GM18498 (cell line): ENCODE data around the gene CDC14A.

Experiments
- ATAC-seq: cut with Tn5 transposase; IDR thresholded peaks from one replicate; pipeline ENCODE4 v1.9.1; 2021; ENCODE audit warnings: mild to moderate bottlenecking, moderate library complexity; ENCODE audit not compliant: unreplicated experiment

CDC14A gene

DNA sequence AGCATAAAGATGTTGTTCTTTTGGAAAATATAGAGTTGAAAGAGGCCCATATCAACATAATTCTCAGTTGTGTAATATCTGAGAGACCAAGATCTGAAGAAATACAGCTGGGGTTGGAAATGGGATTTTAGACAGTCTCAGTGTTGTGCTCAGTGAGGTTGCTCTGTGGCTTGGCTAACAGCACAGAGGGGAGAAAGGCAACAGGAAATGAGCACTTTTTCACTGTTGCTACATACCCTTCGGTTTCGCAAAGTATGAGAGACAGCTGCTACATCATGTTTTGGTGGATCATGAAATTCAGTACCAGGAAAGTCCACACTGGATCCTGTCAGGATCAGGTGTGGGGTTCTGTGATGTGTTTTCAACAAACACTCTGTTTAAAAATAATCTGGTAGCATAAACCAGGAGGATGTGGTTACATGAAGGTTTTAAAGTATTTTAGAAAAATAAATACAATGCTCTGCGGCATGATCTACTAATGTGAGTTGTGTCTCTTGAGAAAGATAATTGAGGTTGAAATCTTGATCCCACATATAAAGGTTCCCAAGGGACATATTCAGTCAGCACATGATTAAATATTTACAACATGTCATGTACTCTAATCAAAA is 178.7 kb downstream of the CDC14A start:
- peak; percentile 91 for ATAC-seq

DNA sequence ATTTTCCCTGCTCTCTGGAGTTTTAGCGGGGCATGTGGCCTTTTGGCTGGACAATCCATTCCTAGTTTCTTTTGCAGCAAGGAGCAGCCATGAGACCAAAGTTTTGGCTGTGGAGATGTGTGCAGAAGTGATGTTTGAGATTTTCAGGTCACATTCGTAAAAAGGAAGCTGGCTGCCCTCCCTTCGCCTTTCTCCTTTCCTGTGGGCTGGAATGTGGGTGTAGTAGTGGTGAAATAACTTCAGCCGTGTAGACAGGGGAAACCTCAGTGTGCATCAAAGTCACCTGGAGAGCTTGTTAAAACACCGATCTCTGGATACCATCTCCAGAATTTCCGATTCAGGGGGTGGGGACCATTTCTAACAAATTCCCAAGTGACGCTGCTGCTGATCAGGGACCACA is 180.3 kb downstream of the CDC14A start:
- no peak for ATAC-seq

DNA sequence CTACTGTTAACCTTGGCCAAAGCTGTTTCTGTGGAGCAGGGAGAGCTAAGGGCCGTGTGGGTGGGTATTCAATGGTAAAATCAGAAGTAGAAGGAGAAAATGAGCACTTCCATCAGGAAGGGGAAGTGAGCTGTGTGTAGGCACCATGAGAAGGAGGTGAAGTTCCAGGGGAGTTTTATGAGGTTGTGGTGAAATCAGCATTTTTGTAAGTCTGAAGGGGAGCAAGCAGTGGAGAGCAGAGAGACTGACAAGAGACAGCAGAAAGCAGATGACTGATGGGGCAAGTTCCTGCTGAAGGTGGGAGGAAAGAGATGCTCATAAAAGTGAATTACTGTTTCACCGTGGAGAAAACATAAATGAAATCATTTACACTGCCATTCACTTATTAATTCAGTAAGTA is 183.0 kb downstream of the CDC14A start:
- no peak for ATAC-seq

DNA sequence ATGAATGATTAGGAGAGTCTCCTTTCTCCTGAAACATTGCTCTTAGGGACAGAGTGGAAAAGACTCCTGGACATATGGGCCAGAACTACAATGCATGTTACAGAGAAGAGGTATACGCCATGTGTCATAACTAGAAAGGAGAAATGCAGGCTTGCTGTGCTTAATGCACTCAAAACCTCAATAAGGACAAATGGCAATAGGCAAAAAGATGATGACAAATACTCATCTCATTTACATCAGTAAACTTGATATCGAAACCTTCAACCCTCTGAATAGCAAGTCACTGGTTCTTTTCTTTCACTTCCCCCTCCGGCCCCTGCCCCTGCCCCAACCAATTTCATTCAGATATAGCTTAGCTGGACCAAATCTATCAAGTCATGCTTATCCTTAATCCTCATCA is 183.7 kb downstream of the CDC14A start:
- ATAC-seq: peak; percentile 83

DNA sequence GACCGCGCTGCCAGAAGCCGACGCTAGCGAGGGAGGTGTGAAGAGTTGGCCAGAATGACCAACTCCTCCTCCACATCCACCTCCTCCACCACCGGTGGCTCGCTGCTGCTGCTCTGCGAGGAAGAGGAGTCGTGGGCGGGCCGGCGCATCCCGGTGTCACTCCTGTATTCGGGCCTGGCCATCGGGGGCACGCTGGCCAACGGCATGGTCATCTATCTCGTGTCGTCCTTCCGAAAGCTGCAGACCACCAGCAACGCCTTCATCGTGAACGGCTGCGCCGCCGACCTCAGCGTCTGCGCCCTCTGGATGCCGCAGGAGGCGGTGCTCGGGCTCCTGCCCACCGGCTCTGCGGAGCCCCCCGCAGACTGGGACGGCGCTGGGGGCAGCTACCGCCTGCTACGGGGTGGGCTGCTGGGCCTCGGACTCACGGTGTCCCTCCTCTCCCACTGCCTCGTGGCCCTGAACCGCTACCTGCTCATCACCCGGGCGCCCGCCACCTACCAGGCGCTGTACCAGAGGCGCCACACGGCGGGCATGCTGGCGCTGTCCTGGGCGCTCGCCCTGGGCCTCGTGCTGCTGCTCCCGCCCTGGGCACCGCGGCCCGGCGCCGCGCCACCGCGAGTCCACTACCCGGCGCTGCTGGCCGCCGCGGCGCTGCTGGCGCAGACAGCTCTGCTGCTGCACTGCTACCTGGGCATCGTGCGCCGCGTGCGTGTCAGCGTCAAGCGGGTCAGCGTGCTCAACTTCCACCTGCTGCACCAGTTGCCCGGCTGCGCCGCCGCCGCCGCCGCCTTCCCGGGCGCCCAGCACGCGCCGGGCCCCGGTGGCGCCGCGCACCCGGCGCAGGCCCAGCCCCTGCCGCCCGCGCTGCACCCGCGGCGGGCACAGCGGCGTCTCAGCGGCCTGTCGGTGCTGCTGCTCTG is 186.9 kb downstream of the CDC14A start:
- ATAC-seq: peak; percentile 27

DNA sequence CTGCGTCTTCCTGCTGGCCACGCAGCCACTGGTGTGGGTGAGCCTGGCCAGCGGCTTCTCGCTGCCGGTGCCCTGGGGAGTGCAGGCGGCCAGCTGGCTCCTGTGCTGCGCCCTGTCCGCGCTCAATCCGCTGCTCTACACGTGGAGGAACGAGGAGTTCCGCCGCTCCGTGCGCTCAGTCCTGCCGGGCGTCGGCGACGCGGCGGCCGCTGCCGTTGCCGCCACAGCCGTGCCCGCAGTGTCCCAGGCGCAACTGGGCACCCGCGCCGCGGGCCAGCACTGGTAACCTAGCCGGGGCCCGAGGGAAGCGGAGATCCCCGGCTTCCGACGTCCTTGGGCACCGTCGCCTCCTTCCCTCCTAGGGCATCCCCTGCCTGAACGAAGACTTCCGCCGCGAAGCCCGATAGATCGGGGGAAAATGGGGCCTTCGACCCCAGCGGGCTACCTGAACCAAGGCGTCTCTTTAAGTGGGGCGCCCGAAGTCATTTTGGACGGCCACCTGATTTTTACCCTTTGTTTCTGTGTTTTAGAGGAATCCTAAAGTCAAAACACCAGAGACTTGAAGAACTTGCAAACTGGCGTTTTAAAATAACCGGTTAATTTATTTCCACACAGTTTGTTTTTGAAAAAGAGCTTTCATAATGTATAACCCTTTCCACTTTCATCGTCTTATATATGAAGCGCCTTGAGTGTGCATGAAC is 187.7 kb downstream of the CDC14A start:
- peak; percentile 13 for ATAC-seq

DNA sequence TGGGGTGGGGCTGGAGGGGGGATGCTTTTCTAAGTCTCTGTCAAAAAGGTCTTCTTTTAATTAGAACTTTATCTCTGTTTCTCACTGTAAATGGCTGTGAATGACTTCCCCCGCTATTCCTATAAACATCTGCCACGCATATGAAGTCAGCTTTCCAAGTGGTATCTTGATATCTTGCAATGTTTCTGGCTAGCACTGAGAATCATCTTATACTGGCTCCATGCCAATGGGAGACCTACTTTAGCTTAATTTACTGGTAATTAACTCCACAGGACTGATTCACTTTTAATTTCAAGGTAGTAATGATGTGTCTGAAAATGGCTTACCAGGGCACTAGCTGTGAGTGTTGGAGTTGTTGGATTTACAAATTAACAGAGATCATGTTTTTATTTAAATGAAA is 190.0 kb downstream of the CDC14A start:
- ATAC-seq: no peak

DNA sequence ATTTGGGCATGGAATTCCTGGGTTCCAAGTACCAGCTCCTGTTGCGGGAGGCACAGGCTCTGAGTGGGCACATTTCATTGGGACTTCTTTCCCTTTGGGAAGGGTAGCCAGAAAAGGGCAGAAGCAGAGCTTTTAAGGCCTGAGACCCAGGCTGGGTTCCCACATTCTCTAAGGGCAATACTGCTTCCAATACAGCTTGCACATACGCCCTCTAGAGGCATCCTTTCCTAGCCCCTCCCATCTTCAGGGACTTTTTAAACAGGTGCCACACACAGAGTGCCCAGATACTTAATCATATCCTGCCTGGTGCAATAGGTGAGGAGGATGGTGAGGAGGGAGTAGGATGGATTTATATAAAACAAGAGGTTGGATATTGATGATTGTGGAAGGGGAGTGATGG is 191.3 kb downstream of the CDC14A start:
- ATAC-seq: peak; percentile 58

DNA sequence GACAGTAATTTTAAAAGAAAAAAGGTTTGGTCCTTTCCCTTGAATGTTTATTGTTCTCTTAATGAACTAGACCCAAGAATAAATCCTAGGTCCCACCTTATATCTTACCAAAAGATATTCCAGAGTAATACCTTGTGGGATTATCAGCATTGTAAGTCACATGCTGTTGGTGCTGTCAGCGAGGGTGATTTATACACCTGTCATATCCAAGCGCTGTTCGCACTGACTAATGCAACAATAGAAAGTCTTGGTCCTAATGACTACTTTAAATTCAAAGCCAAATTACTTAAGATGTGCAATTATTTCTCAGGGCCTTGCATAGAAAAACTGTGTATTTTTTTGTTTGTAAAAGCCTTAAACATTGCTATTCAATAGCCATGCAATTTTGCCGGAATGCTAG is 192.5 kb downstream of the CDC14A start:
- ATAC-seq: no peak

DNA sequence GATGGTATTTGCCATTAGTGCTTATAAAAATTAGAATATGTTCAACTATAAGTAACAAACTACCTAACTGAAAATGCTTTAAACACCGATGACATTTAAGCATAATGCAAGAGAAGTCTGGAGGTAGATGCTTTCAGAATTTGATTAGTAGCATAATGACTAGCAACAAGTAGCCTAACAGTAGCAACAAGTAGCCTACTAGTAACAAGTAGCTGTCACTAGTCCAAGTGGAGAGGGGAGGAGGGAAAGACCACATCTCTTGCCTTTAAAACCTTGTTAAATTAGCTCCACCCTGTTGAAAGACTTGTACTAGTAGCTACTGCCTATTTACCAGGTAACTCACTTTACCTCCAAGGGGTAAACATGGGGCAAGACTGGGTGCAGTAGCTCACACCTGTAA is 193.5 kb downstream of the CDC14A start:
- ATAC-seq: no peak

DNA sequence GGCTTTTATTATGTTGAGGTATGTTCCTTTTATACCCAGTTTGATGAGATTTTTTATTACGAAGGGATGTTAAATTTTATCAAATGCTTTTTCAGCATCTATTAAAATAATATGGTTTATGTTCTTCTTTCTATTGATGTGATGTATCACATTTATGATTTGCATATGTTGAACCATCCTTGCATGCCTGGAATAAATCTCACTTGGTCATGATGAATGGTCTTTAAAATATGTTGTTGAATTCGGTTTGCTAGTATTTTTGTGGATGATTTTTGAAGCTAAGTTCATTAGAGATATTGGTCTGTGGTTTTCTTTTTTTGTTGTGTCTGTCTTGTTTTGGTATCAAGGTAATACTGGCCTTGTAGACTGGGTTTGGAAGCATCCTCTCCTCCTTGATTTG is 199.7 kb downstream of the CDC14A start:
- no peak for ATAC-seq

DNA sequence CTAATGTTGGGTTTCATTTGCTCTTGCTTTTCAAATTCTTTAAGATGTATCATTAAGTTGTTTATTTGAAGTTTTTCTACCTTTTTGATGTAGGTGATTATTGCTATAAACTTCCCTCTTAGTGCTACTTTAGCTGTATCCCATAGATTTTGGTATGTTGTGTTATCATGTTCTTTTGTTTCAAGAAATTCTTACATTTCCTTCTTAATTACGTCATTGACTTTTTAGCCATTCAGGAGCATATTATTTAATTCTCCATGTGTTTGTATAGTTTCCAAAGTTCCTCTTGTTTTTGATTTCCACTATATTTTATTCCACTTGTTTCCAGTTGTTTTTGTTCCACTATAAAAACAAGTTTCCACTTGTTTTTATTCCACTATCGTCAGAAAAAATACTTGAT is 200.6 kb downstream of the CDC14A start:
- ATAC-seq: no peak

DNA sequence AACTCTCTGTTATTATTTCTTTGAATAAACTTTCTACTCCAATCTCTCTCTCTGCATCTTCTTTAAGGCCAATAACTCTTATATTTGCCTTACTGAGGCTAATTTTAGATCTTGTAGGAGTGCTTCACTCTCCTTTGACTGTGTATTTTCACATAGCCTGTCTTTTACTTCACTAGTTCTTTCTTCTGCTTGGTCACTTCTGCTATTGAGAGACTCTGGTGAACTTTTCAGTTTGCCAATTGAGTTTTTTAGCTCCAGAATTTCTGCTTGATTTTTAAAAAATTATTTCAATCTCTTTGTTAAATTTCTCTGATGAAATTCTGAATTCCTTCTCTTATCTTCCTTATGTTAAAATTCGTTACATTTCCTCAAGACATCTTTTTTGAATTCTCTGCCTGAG is 203.9 kb downstream of the CDC14A start:
- ATAC-seq: no peak

DNA sequence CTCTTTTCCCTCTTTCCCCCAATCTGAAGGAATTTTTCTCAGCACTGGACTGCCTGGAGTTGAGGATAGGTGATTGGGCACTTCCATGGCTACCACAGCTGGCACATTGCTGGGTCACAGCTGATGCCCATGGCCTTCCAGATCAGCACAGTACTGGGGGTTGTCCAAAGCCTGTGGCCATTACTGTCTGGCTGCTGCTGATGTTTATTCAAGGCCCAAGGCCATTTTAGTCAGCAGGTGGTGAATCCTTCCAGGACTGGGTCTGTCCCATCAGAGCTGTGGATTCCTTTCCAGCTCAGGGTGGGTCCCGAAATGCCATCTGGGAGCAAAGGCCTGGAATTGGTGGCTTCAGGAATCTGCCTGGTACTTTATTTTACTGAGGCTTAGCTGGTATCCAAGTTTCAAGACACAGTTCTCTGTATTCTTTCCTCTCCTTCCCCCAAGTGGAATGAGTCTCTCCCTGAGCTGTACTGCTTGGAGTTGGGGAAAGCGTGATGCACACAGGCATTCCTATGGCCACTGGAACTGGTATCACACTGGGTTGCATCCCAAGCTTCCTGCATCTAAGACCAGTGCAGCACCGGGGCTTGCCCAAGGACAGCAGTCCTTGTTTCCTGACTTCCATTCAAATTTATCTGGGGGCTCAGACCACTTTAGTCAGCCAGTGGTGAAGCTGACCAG is 204.8 kb downstream of the CDC14A start:
- no peak for ATAC-seq

DNA sequence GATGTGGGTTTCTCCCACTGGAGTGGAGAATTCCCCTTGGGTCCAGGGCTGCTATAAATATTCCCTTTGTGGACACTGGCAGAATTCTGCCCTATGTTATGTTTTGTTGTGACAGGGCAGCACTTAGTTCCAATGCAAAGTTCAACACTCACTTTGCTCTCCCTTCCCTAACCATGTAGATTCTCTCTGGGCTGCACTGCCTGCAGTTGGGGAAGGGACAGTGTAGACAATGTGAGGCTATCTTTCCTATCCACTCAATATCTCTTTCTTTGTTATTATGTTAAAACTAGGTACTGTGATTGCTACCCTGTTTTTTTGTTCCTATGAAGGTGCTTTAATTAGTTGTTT is 205.3 kb downstream of the CDC14A start:
- ATAC-seq: no peak

DNA sequence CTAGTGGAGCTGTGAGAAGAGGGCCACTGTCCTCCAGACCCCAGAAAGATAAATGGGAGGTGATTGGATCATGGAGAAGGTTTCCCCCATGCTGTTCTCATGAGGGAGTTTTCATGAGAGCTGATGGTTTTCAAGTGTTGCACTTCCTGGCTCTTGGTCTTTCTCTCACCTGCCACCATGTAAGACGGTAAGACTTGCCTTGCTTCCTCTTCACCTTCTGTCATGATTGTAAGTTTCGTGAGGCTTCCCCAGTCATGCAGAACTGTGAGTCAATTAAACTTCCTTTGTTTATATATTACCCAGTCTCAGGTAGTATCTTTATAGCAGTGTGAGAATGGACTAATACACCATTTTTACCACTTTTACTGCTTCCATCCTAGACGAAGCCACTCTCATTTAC is 213.2 kb downstream of the CDC14A start:
- no peak for ATAC-seq

DNA sequence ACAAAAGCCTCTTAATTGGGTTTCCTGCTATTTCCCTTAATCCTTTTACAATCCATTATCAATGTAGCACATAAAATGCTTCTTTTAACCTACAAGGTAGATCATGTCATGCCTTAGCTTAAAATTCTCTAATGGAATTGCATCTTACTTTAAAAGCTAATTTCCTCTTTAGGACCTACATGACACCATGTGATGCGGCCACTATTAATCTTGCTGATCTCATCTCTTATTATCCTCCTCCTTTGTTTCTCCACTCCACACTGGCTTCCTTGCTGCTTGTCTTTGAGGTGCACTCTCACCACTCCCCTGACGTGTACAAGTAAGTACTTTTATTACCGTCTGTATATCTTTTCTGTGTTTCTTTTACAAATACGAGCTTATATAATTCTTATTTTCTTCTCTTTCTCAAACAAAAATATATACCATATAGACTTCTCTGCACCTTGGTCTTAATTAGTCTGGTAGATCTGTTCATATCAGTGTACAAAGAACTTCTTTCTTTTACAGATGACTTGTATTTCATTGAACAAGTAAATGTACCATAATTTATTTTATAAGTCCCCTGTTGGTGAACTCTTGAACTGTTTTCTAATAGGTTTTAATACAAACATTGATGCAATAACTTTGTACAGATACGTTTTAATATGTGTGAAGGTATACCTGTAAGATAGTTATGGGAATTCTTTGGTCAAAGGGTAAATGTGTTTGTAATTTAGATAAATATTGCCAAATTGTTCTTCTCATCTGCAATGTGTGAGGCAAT is 213.8 kb downstream of the CDC14A start:
- ATAC-seq: no peak

DNA sequence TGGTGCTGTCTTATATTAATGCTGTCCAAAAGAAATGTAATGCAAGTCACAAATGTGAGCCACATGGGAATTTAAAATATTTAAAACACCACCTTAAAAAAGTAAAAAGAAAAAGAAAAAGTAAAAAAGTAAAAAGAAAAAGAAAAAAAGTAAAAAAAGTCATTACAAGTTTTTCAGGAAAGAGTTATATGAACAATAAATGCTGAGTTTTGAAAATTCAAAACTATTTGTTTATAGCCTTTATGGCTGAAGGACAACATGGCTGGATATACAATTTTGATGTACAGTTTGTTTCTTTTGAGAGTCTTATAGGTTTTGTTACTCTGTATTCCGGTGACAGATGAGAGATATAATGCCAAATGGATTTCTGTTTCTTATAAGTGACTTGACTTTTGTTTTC is 214.8 kb downstream of the CDC14A start:
- no peak for ATAC-seq
